K562 (cell line): Measurements from ENCODE around the gene SHB. TPM values are rescaled to one million over a fixed set of nuclear protein-coding genes. Genes with fewer than 3 reads are reported as not detected.

Experiments used
- ATAC-seq: fragments of 200-7000 bp; cut with Tn5 transposase; 3 replicates; pipeline ENCODE4 v1.9.1; 2020; ENCODE audit warnings: moderate library complexity
- BruUV-seq: library from RNA; stranded (reverse); fragments of 400-500 nt; replicated peaks from 2 replicates; lab custom pipeline; 2021; lab: Mats Ljungman, UMichigan
- CTCF ChIA-PET: fragments of 300-600 bp; formaldehyde crosslinking; extraction: SDS; loops from one replicate; lab custom pipeline; 2021; ENCODE audit warnings: low intra/inter-chr PET ratio; lab: Yijun Ruan, JAX
- POLR2A ChIA-PET: fragments of 300-600, 350-650 bp; sonication (Branson Sonifier 250); formaldehyde crosslinking; extraction: SDS; loops from one replicate; lab custom pipeline; 2021; ENCODE audit warnings: antibody characterized with exemption, inconsistent platforms; lab: Yijun Ruan, JAX
- DNase-seq, 4 experiments: peaks; one replicate each; pipeline versions ENCODE4 v3.0.0 to v3.0.0-alpha.2; 2011 to 2018; ENCODE audit warnings: low spot score in 3 of 4, mixed read lengths in 3 of 4; ENCODE audit errors: extremely low read depth in 1 of 4
- FAIRE-seq: peaks from 2 replicates; lab custom pipeline; 2011; peaks lifted over from hg19 to GRCh38; lab: Jason Lieb, UNC
- H2AFZ ChIP-seq: 2 replicates; pipeline ENCODE4 v1.6.0; 2011; ENCODE audit warnings: low read depth, low read length, control low read depth, inconsistent platforms
- H3K27ac ChIP-seq: fragments of 200-600 bp; 3 replicates; pipeline ENCODE4 v1.8.0; 2011; ENCODE audit warnings: low read depth, mild to moderate bottlenecking, control low read depth, inconsistent platforms, low read length, moderate library complexity, mixed read lengths; ENCODE audit errors: extremely low read depth
- H3K27me3 ChIP-seq, 2 experiments: fragments of 300-600 bp in 1 of 2; 2 replicates in 1 of 2; 3 replicates in 1 of 2; pipeline versions ENCODE4 v1.6.0 to v1.8.0; 2011; ENCODE audit warnings: inconsistent platforms in 2 of 2, low read length in 2 of 2, mild to moderate bottlenecking in 1 of 2, mixed read lengths in 1 of 2, moderate library complexity in 1 of 2; ENCODE audit not compliant: control insufficient read depth in 2 of 2, insufficient read depth in 2 of 2
- H3K36me3 ChIP-seq: fragments of 300-600 bp; 3 replicates; pipeline ENCODE4 v1.8.0; 2011; ENCODE audit warnings: mild to moderate bottlenecking, low read length, inconsistent platforms; ENCODE audit not compliant: control insufficient read depth, insufficient read depth
- H3K4me1 ChIP-seq, 2 experiments: fragments of 200-600 bp in 1 of 2; replicated peaks in 1 of 2; 2 replicates in 1 of 2; 3 replicates in 1 of 2; pipeline versions ENCODE4 v1.5.1 to v1.8.0; 2011; ENCODE audit warnings: inconsistent platforms in 2 of 2, low read length in 2 of 2, mild to moderate bottlenecking in 1 of 2, mixed read lengths in 1 of 2, moderate library complexity in 1 of 2; ENCODE audit not compliant: control insufficient read depth in 2 of 2, insufficient read depth in 2 of 2
- H3K4me2 ChIP-seq: 2 replicates; pipeline ENCODE4 v1.6.1; 2011; ENCODE audit warnings: low read length, control low read depth, inconsistent platforms, mixed read lengths; ENCODE audit not compliant: insufficient read depth
- H3K4me3 ChIP-seq: fragments of 200-600 bp; sonication (generic), shearing (Covaris generic); 2 replicates; pipeline ENCODE4 v1.5.1; 2016; ENCODE audit warnings: control low read depth, inconsistent platforms
- H3K79me2 ChIP-seq: fragments of 200-600 bp; 3 replicates; pipeline ENCODE4 v1.8.0; 2011; ENCODE audit warnings: low read length, inconsistent platforms; ENCODE audit not compliant: control insufficient read depth, insufficient read depth
- H3K9ac ChIP-seq, 2 experiments: 2 replicates each; pipeline versions ENCODE4 v1.6.0 to v1.6.1; 2011; ENCODE audit warnings: low read depth in 2 of 2, low read length in 2 of 2, control low read depth in 1 of 2, inconsistent platforms in 1 of 2, mild to moderate bottlenecking in 1 of 2, mixed read lengths in 1 of 2; ENCODE audit not compliant: insufficient read depth in 1 of 2
- H3K9me1 ChIP-seq: one replicate; pipeline ENCODE4 v1.6.0; 2011; ENCODE audit warnings: inconsistent platforms, mild to moderate bottlenecking, low read length, moderate library complexity; ENCODE audit not compliant: control insufficient read depth, insufficient read depth
- H3K9me3 ChIP-seq: replicated peaks from 2 replicates; pipeline ENCODE4 v1.5.1; 2011; ENCODE audit warnings: low read depth, low read length, inconsistent platforms; ENCODE audit not compliant: control insufficient read depth, insufficient read depth
- H4K20me1 ChIP-seq: replicated peaks from 2 replicates; pipeline ENCODE4 v1.6.1; 2011; ENCODE audit warnings: low read length, inconsistent platforms, mixed read lengths; ENCODE audit not compliant: control insufficient read depth, insufficient read depth
- ARID1B ChIP-seq: fragments of 450-650 bp; IDR thresholded peaks from 2 replicates; pipeline ENCODE4 v1.6.1; 2016; ENCODE audit warnings: antibody characterized with exemption, mild to moderate bottlenecking, inconsistent platforms
- RFX1 ChIP-seq: fragments of 450-650 bp; IDR thresholded peaks from 2 replicates; pipeline ENCODE4 v1.6.1; 2016; ENCODE audit warnings: mild to moderate bottlenecking, moderate library complexity
- SPI1 ChIP-seq: IDR thresholded peaks from 2 replicates; pipeline ENCODE4 v1.6.1; 2011; ENCODE audit warnings: low read depth, low read length, control low read depth, borderline replicate concordance
- WGBS: fragments of 100-300 bp; shearing (Covaris generic); methylation state at CpG from one replicate; pipeline ENCODE4 v1.1.6; 2016; ENCODE audit warnings: low coverage, mixed read lengths; ENCODE audit not compliant: insufficient coverage; ENCODE audit errors: missing lambda C conversion rate; 5-methylcytosine and 5-hydroxymethylcytosine counted together
- in situ Hi-C: fragments of 300-500 bp; cut with MboI; formaldehyde crosslinking; loops from 4 replicates; pipeline ENCODE4 v1.15.0; 2018; ENCODE audit warnings: inconsistent platforms, mixed read lengths
- intact Hi-C: fragments of 100-400 bp; cut with micrococcal nuclease; formaldehyde crosslinking; loops from 2 replicates; pipeline ENCODE4 v1.14.2; 2022
- polyA plus RNA-seq, 8 experiments: library from polyadenylated mRNA; depleted of rRNA in 4 of 8; stranded (reverse) in 5 of 8; unstranded in 3 of 8; fragments of >200 nt; fragmentation: Nextera tagmentation in 2 of 8; fragmentation: Illumina TruSeq in 1 of 8; extraction: Ambion mirVana in 2 of 8; extraction: Trizol in 1 of 8; gene quantifications; 2 replicates each; pipeline versions ENCODE4 v1.2.1 to v1.2.3, GENCODE V29; 2011 to 2014; ENCODE audit warnings: inconsistent platforms in 1 of 8, missing spikeins in 1 of 8
- total RNA-seq, 7 experiments: library from RNA; depleted of rRNA in 6 of 7; stranded (reverse); fragments of >200 nt in 6 of 7; fragmentation: Illumina TruSeq in 2 of 7; extraction: Trizol in 2 of 7; gene quantifications; 2 replicates each; pipeline versions ENCODE4 v1.2.1 to v1.2.3, GENCODE V29; 2011 to 2021; ENCODE audit warnings: low replicate concordance in 1 of 7
- TF ChIP-seq, protein P1 (sequence below), 2 experiments: IDR thresholded peaks; 2 replicates each; pipeline ENCODE4 v1.6.1; 2011; ENCODE audit warnings: borderline replicate concordance in 1 of 2, control low read depth in 1 of 2, low read depth in 1 of 2, low read length in 1 of 2, mild to moderate bottlenecking in 1 of 2, mixed read lengths in 1 of 2, moderate library complexity in 1 of 2; ENCODE audit not compliant: insufficient read depth in 1 of 2, insufficient read length in 1 of 2, poor library complexity in 1 of 2, severe bottlenecking in 1 of 2; ENCODE audit errors: extremely low read depth in 1 of 2

Gene SHB
- total and polyA plus RNA-seq, 9 of the 15 experiments (the other 6 are each of a cell fraction or from before 2014, with no cell fraction given), result 0.78 to 16.0 (median 5.3) TPM

- H3K4me1 ChIP-seq, result peaks cover 8 to 9% of the 10 kb centered on the region in 2 experiments; a peak in 4 of 5 replicates
- no peaks in the 10 kb centered on the region for H4K20me1 ChIP-seq
- FAIRE-seq (no peak), ATAC-seq (no peak), DNase-seq (no peak)
- H3K4me3 ChIP-seq, result no peak overlapping the region
- CTCF ChIA-PET, result no interaction called here
- no peak overlapping the region for H3K4me2 ChIP-seq
- 48% methylated on average over 34 of the region's 34 CpGs for WGBS
- peaks cover 0 to 11% of the 10 kb centered on the region in 2 experiments; a peak in 3 of 5 replicates for H3K27me3 ChIP-seq
- intact Hi-C loops (no loop called here), in situ Hi-C loops (no loop called here)
- no peak overlapping the region for H3K27ac ChIP-seq
- POLR2A ChIA-PET, result interaction anchor here (1.2 kb wide), 1 partner anchor 11 kb away, joined by 3 read pairs; no protein-coding TSS in a partner anchor
- no peak overlapping the region for H2AFZ ChIP-seq
- H3K36me3 ChIP-seq, result no peaks in the 10 kb centered on the region
- BruUV-seq, result no TSS peak
- H3K79me2 ChIP-seq, result no peaks in the 10 kb centered on the region
- peaks cover 5% of the 10 kb centered on the region; the same call in 1 of the 2 replicates for H3K9me3 ChIP-seq
- H3K9ac ChIP-seq, result no peak overlapping the region
- no peaks in the 10 kb centered on the region for H3K9me1 ChIP-seq
- TF ChIP-seq ARID1B, result no peak
- TF ChIP-seq, protein P1, sequence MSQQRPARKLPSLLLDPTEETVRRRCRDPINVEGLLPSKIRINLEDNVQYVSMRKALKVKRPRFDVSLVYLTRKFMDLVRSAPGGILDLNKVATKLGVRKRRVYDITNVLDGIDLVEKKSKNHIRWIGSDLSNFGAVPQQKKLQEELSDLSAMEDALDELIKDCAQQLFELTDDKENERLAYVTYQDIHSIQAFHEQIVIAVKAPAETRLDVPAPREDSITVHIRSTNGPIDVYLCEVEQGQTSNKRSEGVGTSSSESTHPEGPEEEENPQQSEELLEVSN (IDR thresholded peaks at IDR 0.05; ENCODE audit: borderline replicate concordance in 1 of 2, extremely low read depth in 1 of 2, insufficient read depth in 1 of 2, insufficient read length in 1 of 2, low read depth in 1 of 2, low read length in 1 of 2, poor library complexity in 1 of 2, severe bottlenecking in 1 of 2), result peak in 1 of 2 experiments; percentile 20
Observed at GRCh38 chr9:38075272-38075671, 6.2 kb upstream of the SHB start.

DNA sequence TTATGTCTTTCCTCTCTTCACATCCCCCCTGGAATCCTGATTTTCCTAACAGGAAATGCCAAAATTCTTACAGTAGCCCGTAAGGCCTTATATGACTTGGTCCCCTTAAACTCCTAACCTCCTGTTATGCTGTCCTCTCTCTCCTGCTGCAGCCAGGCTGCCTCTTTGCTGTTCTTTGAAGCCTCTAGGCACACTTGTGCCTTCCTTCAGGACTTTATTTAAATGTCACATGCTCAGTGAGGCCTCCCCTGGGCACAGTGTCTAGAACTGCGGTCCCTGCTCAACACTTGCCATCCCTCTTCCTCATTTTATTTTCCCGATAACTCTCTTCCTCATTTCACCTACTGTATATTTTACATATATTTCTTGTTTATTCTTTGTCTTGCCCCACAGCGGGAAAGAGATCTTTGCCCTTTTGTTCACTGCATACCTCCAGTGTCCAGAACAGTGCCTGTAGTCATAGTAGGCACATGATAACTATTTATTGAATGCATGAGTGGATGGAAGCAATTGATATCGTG lies 5.5 kb upstream of the SHB start:
- H3K27ac ChIP-seq, result no peak overlapping the region
- POLR2A ChIA-PET, result no interaction called here
- H2AFZ ChIP-seq, result no peak overlapping the region
- no peak overlapping the region for H3K4me3 ChIP-seq
- BruUV-seq, result no TSS peak
- TF ChIP-seq SPI1 (peak; percentile 76; the same call in 1 of the 2 replicates), RFX1 (no peak)
- H3K9me1 ChIP-seq, result no peaks in the 10 kb centered on the region
- no peaks in the 10 kb centered on the region for H3K79me2 ChIP-seq
- H3K4me2 ChIP-seq, result no peak overlapping the region
- no peak for ATAC-seq
- H3K9me3 ChIP-seq, result peaks cover 5% of the 10 kb centered on the region; the same call in 1 of the 2 replicates
- peaks cover 0 to 4% of the 10 kb centered on the region in 2 experiments; a peak in 3 of 5 replicates for H3K27me3 ChIP-seq
- 24% methylated on average over 5 of the region's 5 CpGs for WGBS
- H3K36me3 ChIP-seq, result no peaks in the 10 kb centered on the region
- DNase-seq, result no peak
- no peak overlapping the region for H3K9ac ChIP-seq
- no peak for FAIRE-seq
- CTCF ChIA-PET, result no interaction called here
- peaks cover 10 to 15% of the 10 kb centered on the region in 2 experiments for H3K4me1 ChIP-seq
- no peaks in the 10 kb centered on the region for H4K20me1 ChIP-seq
- in situ Hi-C loops, result loop anchor here (5.0 kb wide), 1 partner anchor 162 kb away; no protein-coding TSS in a partner anchor
- intact Hi-C loops, result no loop called here
